GM18868 (cell line): Measurements from ENCODE around the gene VCX2.
"Not testable (repeated sequence)": the region's sequence is repeated elsewhere in the genome, so short reads cannot be mapped to it uniquely, and the experiment has no call there.

Experiments
- ATAC-seq: cut with Tn5 transposase; IDR thresholded peaks from one replicate; pipeline ENCODE4 v1.9.1; 2021; ENCODE audit warnings: mild to moderate bottlenecking, moderate library complexity; ENCODE audit not compliant: unreplicated experiment

VCX2 gene

DNA sequence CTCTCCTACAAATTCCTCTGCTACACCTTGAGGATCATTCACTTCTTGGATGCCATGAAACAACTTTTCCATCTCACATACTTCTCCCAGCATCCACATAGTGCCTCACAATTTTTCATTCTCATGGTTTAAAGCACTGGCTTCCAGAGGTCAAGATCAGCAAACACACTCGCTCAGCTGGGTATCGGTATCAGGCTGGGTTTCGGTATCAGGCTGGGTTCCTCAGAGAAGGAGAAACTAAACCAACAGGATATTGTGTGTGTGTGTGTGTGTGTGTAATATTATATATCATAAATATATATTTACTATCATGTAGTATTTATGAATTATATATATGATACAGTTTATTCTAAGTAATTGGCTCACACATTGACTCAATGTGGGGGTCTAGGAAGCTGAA is at the start of gene VCX2:
TSS of gene VCX2 (minus strand) at position 99 of the 400 bp plus-strand sequence. CDS start 624 bp downstream, outside the sequence.
- not testable (repeated sequence) for ATAC-seq

- ATAC-seq = no peak
These were observed 33.9 kb upstream of the VCX2 start for GRCh38 chrX:8204943-8205342.

DNA sequence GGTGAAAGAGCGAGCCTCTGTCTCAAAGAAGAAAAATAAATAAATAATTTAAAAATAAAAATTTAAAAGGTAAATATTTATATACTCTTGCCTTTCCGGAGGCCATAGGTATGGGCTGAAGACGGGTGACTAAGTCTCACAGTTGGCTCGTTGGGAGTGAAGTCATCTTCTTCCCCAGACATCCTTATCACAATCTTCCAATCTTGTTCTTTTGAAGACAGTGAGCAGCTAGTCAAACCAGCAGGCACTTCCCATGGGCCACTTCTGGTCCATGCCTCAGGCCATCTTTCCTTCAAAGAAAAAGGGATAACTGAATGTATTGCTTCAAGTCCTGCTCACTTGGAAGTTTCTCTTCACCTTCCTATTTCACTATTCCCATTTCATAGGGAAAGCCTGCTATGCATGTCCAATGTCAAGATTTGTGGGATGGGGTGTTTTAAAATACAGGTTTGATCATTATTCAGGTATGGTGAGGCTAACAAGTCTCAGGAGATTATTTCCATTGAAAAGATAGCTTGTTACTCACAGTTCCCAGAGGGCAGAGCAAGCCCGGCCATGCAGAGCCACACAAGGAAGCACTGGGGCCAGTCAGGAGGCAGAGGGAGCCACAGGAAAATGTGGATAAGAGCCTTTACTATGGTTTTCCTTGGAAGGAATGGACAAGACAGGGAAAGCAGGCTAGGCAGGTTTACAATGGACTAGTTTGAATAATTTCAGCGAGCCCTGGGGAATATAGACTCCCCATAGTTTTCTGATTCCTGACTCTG is 33.3 kb upstream of the VCX2 start:
- ATAC-seq = no peak

GRCh38 chrX:8201896-8202331 is 30.8 kb upstream of the VCX2 start:
- ATAC-seq = no peak

DNA sequence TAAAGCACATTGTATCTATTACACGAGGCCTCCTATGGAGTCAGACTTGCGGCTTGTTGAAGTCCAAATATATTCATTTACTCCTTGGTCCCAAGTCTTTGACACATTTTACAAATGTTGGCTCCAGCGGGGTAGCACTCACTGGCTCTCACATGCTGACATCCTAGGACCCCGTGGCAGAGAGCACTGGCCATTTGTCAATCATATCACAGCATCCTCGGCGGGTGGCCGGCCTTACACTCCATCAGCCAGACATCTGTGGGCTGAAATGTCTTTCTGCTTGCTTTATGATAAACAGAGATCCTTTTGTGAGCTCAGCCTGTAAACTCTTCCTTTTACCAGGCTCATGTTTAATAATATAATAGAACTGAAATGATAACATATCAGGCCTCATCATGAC is 25.7 kb upstream of the VCX2 start:
- no peak for ATAC-seq

DNA sequence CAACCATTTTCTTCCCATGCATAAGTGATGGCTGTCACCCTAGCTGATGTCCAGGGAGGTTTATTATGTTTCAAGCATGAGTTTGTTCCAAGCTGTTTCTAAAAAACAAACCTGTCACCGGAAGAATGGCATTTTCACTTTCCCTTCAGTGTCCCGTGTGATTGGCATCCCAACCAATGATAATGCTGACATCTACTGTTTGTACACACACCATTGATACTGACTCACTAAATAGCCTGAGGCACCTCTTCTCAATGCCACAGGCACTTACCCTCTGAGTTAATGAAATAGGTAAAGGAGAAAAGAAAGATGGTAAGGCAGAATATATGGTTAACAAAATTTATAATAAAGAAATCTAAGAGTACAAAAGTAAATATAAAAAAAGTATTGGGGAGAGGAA is 23.1 kb upstream of the VCX2 start:
- ATAC-seq = no peak

DNA sequence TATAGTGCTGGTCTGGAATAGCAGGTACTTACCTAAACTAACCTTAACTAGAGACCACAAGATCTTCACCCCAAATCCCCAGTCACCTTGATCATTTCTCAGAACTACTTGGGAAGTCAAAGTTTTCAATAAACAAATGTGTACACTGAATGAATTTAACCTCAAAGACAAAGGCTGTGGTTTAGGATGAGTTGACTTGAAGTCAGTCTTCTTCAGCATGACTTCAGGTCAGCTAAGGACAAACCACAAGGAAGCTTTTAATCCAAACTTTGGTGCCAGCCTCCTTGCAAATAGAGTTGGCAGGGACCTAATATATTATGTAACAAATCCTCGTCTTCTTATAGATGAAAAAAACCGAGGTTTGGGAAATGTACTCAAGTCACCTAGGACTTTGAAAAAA is 21.2 kb upstream of the VCX2 start:
- no peak for ATAC-seq

DNA sequence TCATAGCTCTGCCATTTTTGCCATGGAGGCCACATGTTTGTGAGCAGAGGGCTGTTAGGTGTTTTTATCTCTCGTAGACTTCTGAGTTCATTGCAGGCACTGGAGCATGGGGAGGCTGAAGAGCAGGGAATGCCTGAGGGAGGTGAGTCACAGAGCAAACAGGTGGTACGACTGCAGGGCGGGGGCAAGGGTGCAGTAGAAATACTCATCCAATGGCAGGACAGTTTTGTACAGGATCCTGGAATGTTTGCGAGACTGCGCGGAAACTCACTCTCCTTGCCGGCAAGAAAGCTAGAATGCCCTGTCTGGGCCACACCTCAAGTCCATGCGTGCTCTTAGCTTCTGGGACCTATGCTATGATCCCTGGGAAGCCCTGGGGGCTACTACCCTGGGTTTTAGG is 20.0 kb upstream of the VCX2 start:
- no peak for ATAC-seq

DNA sequence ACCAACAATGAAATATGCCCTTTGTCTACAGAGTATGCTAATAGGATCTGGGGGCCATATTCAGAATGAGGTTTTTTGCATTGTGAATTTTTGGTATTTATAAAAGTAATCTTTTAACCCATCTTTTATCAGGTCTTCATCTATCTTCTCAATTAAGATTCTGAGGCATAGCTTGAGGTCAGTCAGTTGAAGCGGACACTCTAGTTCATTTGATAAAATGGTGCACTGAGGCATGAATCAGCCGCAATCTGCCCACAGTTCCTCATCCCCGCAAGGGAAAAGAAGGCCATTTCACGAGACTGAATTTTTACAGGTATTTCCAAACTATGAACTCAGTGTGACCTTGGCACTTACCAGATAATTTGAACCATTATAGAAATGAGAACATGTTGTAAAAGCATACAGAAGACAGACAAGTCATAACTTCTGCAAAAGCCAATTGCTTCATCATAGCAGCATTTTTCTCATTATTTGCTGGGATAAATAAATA is 19.3 kb upstream of the VCX2 start:
- no peak for ATAC-seq

DNA sequence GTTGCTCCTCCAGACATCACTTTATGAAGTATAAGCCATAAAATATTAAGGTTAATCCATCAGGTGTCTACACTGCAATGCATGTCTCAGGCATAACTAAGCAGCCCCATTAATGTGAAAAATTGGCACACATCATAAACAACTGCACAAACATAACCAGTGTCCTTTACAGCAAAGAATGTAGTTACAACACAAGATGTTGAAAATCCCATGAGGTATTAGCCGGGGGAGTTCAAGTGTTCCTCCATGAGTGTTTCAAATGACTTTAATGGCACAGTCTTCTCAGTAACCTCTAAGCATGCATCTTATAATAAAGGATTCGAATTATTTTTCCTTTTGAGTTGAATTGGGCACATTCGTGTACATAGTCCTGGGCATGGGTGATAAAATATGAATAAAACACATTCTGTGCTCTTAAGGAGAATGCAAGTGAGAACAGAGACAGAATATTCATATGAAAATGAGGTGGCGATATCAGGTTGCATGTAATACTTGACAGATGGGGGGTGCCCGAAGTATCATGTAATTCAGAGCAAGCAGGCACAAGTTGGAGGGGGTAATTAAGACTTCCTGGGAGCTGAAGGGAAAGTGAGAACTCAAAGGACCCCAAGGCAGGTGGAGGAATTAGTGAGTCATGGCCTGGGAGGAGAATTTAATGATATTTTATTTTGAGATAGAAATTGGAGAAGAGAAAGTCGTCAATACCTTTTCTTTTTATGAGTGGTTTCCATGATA is 18.2 kb upstream of the VCX2 start:
- ATAC-seq = no peak

- no peak for ATAC-seq
These were observed 12.3 kb upstream of the VCX2 start for GRCh38 chrX:8183346-8183745.

DNA sequence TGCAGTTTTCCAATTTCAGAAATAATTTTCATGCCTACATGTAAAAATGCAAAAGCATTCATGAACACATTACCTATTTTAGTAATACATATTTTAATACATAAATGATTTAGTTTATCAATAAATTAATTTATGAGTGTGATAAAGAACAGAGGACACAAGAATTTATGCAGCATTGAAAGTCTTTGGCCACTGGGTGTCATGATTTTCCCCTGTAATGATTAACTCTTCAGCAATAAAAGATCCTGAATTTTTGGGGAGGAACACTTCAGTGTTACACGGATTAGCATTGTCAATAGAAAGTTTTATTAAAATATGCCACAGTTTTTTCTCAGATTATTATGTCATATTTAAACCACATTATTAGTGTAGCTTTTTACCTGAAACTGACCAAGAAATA is 8.6 kb upstream of the VCX2 start:
- no peak for ATAC-seq

GRCh38 chrX:8154011-8154410 is 17.1 kb downstream of the VCX2 start:
- not testable (repeated sequence) for ATAC-seq

GRCh38 chrX:8147226-8147625 is 23.8 kb downstream of the VCX2 start:
- ATAC-seq = no peak

DNA sequence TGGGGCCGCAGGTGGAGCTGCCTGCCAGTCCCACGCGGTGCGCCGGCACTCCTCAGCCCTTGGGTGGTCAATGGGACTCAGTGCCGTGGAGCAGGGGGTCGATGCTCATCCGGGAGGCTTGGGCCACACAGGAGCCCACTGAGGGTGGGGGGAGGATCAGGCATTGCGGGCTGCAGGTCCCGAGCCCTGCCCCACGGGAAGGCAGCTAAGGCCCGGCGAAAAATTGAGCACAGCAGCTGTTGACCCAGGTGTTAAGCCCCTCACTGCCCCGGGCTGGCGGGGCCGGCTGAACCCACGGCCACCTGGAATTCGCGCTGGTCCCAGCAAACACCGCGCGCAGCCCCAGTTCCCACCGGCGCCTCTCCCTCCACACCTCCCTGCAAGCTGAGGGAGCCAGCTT is 26.1 kb downstream of the VCX2 start:
- no peak for ATAC-seq

DNA sequence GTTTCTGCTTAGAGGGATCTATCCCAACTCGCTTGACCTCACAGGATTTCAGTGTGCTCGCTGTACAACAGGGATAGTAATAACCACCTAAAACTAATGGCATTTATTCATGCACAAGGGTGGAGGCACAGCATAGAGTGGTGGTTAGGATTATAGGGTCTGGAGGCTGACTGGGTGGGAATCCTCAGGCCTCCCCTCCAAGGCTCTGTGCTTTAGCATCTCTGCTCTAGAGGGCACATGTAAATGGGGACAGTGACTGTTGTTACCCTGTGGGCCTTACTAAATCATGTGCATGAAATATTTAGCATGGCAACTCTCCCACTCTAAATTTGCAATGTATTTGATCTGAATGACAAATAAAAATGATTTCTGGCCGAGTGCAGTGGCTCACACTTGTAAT is 29.2 kb downstream of the VCX2 start:
- no peak for ATAC-seq

GRCh38 chrX:8140986-8141744 is 29.9 kb downstream of the VCX2 start:
- no peak for ATAC-seq

GRCh38 chrX:8139716-8140115 is 31.4 kb downstream of the VCX2 start:
- ATAC-seq = no peak

- no peak for ATAC-seq
These were observed 32.8 kb downstream of the VCX2 start for GRCh38 chrX:8138252-8138651.

DNA sequence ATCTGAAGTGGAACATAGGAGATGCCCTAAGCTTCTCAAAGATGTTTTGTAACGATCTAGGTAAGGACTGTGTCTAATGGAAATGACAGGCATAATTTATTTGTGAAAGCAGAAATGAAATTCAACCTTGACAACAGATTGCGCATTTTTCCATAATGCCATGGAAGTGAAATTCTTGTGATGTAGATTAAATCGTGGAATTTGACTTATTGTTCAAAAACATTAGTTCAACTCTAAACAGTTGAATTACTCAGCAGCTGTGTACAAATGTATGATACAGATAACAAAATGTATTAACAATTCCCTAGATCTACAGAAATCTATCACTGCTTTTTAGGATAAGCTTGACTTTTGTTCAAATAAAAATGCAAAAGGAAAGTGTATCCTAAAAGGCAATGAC is 44.4 kb downstream of the VCX2 start:
- no peak for ATAC-seq

- no peak for ATAC-seq
These were observed 45.0 kb downstream of the VCX2 start for GRCh38 chrX:8126092-8126491.
